ENCODE data around the gene RNPEP. TPM values are rescaled to one million over a fixed set of nuclear protein-coding genes. Genes with fewer than 3 reads are reported as not detected.

The RNPEP gene
- total and polyA plus RNA-seq, 2 of the 13 experiments (the other 11 are each of a cell fraction or from before 2014, with no cell fraction given), result 20.6 to 38.4 TPM

DNA sequence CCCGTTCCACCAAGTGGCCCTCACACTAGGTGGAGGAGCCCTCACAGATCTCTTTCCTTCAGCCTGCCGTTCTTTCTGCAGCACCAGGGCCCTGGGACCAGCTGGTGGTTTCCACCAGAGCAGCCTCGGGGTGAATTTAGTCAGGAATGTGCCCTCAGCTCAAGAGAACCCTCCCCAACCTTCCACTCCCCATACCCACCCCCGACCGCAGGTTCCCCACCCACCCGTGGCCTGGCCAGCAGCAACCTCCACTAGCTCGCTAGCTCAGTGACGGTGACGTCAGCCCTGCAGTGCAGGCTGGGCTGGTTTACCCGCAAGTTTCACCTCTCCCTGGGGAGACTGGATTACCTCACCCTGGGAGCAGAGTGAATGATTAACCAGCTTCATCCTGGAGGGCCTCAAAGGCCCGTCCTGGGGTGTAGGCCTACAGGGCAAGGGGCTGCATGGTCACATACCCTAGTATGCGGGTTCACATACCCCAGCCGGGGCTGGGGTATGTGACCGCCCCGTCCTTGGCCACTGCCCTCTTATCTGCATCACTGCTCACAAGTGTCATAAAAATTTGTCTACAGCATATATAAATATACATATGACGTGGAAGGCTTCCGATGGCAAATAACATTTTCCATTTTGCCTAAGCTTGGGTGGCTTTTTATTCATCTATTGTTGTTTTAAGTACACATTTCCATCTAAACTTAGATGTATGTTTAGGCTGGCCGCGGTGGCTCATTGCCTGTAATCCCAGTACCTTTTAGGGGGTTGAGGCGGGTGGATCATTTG, 52.4 kb downstream of the RNPEP start (continued):
- TF ChIP-seq, protein P1, sequence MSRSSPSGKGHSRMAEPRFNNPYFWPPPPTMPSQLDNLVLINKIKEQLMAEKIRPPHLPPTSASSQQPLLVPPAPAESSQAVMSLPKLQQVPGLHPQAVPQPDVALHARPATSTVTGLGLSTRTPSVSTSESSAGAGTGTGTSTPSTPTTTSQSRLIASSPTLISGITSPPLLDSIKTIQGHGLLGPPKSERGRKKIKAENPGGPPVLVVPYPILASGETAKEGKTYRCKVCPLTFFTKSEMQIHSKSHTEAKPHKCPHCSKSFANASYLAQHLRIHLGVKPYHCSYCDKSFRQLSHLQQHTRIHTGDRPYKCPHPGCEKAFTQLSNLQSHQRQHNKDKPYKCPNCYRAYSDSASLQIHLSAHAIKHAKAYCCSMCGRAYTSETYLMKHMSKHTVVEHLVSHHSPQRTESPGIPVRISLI (CRISPR knock-in tag; IDR thresholded peaks at IDR 0.05; ENCODE audit: borderline replicate concordance), result no peak
- TF ChIP-seq ZNF501 (CRISPR knock-in tag; IDR thresholded peaks at IDR 0.05), result peak; percentile 39; the same call in 1 of the 2 replicates
- peak; percentile 51; the same call in 1 of the 2 replicates for TF ChIP-seq DPF2 (CRISPR knock-in tag; IDR thresholded peaks at IDR 0.05; ENCODE audit: borderline replicate concordance, low read depth)
- TF ChIP-seq, protein P2, sequence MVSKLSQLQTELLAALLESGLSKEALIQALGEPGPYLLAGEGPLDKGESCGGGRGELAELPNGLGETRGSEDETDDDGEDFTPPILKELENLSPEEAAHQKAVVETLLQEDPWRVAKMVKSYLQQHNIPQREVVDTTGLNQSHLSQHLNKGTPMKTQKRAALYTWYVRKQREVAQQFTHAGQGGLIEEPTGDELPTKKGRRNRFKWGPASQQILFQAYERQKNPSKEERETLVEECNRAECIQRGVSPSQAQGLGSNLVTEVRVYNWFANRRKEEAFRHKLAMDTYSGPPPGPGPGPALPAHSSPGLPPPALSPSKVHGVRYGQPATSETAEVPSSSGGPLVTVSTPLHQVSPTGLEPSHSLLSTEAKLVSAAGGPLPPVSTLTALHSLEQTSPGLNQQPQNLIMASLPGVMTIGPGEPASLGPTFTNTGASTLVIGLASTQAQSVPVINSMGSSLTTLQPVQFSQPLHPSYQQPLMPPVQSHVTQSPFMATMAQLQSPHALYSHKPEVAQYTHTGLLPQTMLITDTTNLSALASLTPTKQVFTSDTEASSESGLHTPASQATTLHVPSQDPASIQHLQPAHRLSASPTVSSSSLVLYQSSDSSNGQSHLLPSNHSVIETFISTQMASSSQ (IDR thresholded peaks at IDR 0.05; ENCODE audit: low read depth), result peak; percentile 98
- TF ChIP-seq, protein P2 (CRISPR knock-in tag; IDR thresholded peaks at IDR 0.05; ENCODE audit: borderline replicate concordance), result peak; percentile 99
- peak; percentile 24; the same call in 1 of the 2 replicates for TF ChIP-seq ZNF430 (CRISPR knock-in tag; IDR thresholded peaks at IDR 0.05)
- TF ChIP-seq TEAD3 (CRISPR knock-in tag; optimal IDR thresholded peaks at IDR 0.05; ENCODE audit: borderline replicate concordance), result peak; percentile 21
- TF ChIP-seq, protein P3, sequence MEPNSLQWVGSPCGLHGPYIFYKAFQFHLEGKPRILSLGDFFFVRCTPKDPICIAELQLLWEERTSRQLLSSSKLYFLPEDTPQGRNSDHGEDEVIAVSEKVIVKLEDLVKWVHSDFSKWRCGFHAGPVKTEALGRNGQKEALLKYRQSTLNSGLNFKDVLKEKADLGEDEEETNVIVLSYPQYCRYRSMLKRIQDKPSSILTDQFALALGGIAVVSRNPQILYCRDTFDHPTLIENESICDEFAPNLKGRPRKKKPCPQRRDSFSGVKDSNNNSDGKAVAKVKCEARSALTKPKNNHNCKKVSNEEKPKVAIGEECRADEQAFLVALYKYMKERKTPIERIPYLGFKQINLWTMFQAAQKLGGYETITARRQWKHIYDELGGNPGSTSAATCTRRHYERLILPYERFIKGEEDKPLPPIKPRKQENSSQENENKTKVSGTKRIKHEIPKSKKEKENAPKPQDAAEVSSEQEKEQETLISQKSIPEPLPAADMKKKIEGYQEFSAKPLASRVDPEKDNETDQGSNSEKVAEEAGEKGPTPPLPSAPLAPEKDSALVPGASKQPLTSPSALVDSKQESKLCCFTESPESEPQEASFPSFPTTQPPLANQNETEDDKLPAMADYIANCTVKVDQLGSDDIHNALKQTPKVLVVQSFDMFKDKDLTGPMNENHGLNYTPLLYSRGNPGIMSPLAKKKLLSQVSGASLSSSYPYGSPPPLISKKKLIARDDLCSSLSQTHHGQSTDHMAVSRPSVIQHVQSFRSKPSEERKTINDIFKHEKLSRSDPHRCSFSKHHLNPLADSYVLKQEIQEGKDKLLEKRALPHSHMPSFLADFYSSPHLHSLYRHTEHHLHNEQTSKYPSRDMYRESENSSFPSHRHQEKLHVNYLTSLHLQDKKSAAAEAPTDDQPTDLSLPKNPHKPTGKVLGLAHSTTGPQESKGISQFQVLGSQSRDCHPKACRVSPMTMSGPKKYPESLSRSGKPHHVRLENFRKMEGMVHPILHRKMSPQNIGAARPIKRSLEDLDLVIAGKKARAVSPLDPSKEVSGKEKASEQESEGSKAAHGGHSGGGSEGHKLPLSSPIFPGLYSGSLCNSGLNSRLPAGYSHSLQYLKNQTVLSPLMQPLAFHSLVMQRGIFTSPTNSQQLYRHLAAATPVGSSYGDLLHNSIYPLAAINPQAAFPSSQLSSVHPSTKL (CRISPR knock-in tag; IDR thresholded peaks at IDR 0.05), result peak; percentile 43; the same call in 1 of the 2 replicates
- TF ChIP-seq FOSL2 (CRISPR knock-in tag; IDR thresholded peaks at IDR 0.05), result peak; percentile 80
- no peak for TF ChIP-seq TCF7L2 (IDR thresholded peaks at IDR 0.05; ENCODE audit: low read depth, low read length)
- TF ChIP-seq, protein P4, sequence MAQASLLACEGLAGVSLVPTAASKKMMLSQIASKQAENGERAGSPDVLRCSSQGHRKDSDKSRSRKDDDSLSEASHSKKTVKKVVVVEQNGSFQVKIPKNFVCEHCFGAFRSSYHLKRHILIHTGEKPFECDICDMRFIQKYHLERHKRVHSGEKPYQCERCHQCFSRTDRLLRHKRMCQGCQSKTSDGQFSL (CRISPR knock-in tag; IDR thresholded peaks at IDR 0.05), result no peak
- peak; percentile 88 for TF ChIP-seq ZFX (CRISPR knock-in tag; IDR thresholded peaks at IDR 0.05; ENCODE audit: low read depth)
- 0 out of 2 replicates have a peak, but pooled peaks have one; percentile 16 for TF ChIP-seq PPARG (CRISPR knock-in tag; conservative IDR thresholded peaks at IDR 0.05)
- 0 out of 2 replicates have a peak, but pooled peaks have one; percentile 46 for TF ChIP-seq MIER3 (CRISPR knock-in tag; IDR thresholded peaks at IDR 0.05; ENCODE audit: borderline replicate concordance)
- TF ChIP-seq, protein P5, sequence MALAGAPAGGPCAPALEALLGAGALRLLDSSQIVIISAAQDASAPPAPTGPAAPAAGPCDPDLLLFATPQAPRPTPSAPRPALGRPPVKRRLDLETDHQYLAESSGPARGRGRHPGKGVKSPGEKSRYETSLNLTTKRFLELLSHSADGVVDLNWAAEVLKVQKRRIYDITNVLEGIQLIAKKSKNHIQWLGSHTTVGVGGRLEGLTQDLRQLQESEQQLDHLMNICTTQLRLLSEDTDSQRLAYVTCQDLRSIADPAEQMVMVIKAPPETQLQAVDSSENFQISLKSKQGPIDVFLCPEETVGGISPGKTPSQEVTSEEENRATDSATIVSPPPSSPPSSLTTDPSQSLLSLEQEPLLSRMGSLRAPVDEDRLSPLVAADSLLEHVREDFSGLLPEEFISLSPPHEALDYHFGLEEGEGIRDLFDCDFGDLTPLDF (CRISPR knock-in tag; IDR thresholded peaks at IDR 0.05), result no peak
- TF ChIP-seq SIX4 (CRISPR knock-in tag; IDR thresholded peaks at IDR 0.05), result no peak; the same call in 1 of the 2 replicates

All from HepG2 (cell line).